ENCODE results near the gene DHX16.

The DHX16 gene

GRCh38 chr6:30686908-30687658, 14.3 kb upstream of the DHX16 start:
- Histone ChIP-seq H3K36me3 (ENCODE audit: insufficient read depth, low read length) (peaks cover 24% of the 10 kb centered on the region; the same call in 1 of the 2 replicates), H3K9ac (ENCODE audit: low read depth, low read length) (peak overlapping the region; percentile 88), H3K4me3 (ENCODE audit: low read depth in 1 of 2, low read length in 2 of 2) (peak overlapping the region; percentile 65 to 68), H4K20me1 (ENCODE audit: insufficient read depth, low read length) (peaks cover 28% of the 10 kb centered on the region), H3K27me3 (ENCODE audit: insufficient read depth, low read length, poor library complexity) (no peaks in the 10 kb centered on the region), H3K9me3 (ENCODE audit: insufficient read depth, low read length, severe bottlenecking) (no peaks in the 10 kb centered on the region), H3K79me2 (ENCODE audit: insufficient read depth, low read length) (peaks cover 82% of the 10 kb centered on the region), H3K4me1 (ENCODE audit: insufficient read depth, low read length) (peaks cover 74% of the 10 kb centered on the region), H3K27ac (ENCODE audit: low read length) (peak overlapping the region; percentile 80), H3K4me2 (ENCODE audit: insufficient read depth, low read length) (peak overlapping the region; percentile 95), H2AFZ (ENCODE audit: low read depth, low read length) (peak overlapping the region; percentile 65)
- DNase-seq = peak; percentile 92
- ATAC-seq (ENCODE audit: insufficient read depth, low read depth) = peak; percentile 33
- TF ChIP-seq CTCF (IDR thresholded peaks at IDR 0.05; ENCODE audit: borderline replicate concordance, extremely low read depth, low read length, poor library complexity, severe bottlenecking) (no peak), EZH2 (IDR thresholded peaks at IDR 0.05; ENCODE audit: borderline replicate concordance, low read depth, low read length, severe bottlenecking) (no peak)

- Histone ChIP-seq H3K4me2 (ENCODE audit: insufficient read depth, low read length) (peak within 1 kb of the TSS; percentile 95), H3K4me3 (ENCODE audit: low read depth in 1 of 2, low read length in 2 of 2) (peak within 1 kb of the TSS; percentile 65 to 68), H2AFZ (ENCODE audit: low read depth, low read length) (peak within 1 kb of the TSS; percentile 65), H3K4me1 (ENCODE audit: insufficient read depth, low read length) (peaks cover 78% of the 10 kb centered on the region), H3K27ac (ENCODE audit: low read length) (peak within 1 kb of the TSS; percentile 94), H3K27me3 (ENCODE audit: insufficient read depth, low read length, poor library complexity) (no peaks in the 10 kb centered on the region), H3K9me3 (ENCODE audit: insufficient read depth, low read length, severe bottlenecking) (no peaks in the 10 kb centered on the region), H3K9ac (ENCODE audit: low read depth, low read length) (peak within 1 kb of the TSS; percentile 88), H3K79me2 (ENCODE audit: insufficient read depth, low read length) (peaks cover 90% of the 10 kb centered on the region), H3K36me3 (ENCODE audit: insufficient read depth, low read length) (peaks cover 33% of the 10 kb centered on the region), H4K20me1 (ENCODE audit: insufficient read depth, low read length) (peaks cover 33% of the 10 kb centered on the region)
- no peak for TF ChIP-seq EZH2 (IDR thresholded peaks at IDR 0.05; ENCODE audit: borderline replicate concordance, low read depth, low read length, severe bottlenecking)
- no peak for TF ChIP-seq CTCF (IDR thresholded peaks at IDR 0.05; ENCODE audit: borderline replicate concordance, extremely low read depth, low read length, poor library complexity, severe bottlenecking)
- DNase-seq (peak; percentile 85), ATAC-seq (ENCODE audit: insufficient read depth, low read depth) (peak; percentile 34)
Measured at GRCh38 chr6:30686009-30686907, 13.5 kb upstream of the DHX16 start, which contains the start of gene PPP1R18. TSS of gene PPP1R18 (minus strand) at chr6:30686645. CDS start at chr6:30686018, 627 bp downstream.

GRCh38 chr6:30685157-30686008, 12.6 kb upstream of the DHX16 start:
- Histone ChIP-seq H3K27ac (ENCODE audit: low read length) (peak overlapping the region; percentile 94), H3K4me2 (ENCODE audit: insufficient read depth, low read length) (peak overlapping the region; percentile 95), H3K4me3 (ENCODE audit: low read depth in 1 of 2, low read length in 2 of 2) (peak overlapping the region; percentile 65 to 68), H2AFZ (ENCODE audit: low read depth, low read length) (peak overlapping the region; percentile 35; the same call in 1 of the 2 replicates), H3K9me3 (ENCODE audit: insufficient read depth, low read length, severe bottlenecking) (no peaks in the 10 kb centered on the region), H3K79me2 (ENCODE audit: insufficient read depth, low read length) (peaks cover 95% of the 10 kb centered on the region), H4K20me1 (ENCODE audit: insufficient read depth, low read length) (peaks cover 38% of the 10 kb centered on the region), H3K36me3 (ENCODE audit: insufficient read depth, low read length) (peaks cover 38% of the 10 kb centered on the region), H3K9ac (ENCODE audit: low read depth, low read length) (peak overlapping the region; percentile 88), H3K4me1 (ENCODE audit: insufficient read depth, low read length) (peaks cover 80% of the 10 kb centered on the region), H3K27me3 (ENCODE audit: insufficient read depth, low read length, poor library complexity) (no peaks in the 10 kb centered on the region)
- DNase-seq (peak; percentile 47), ATAC-seq (ENCODE audit: insufficient read depth, low read depth) (no peak)
- TF ChIP-seq CTCF (IDR thresholded peaks at IDR 0.05; ENCODE audit: borderline replicate concordance, extremely low read depth, low read length, poor library complexity, severe bottlenecking) (peak; percentile 52), EZH2 (IDR thresholded peaks at IDR 0.05; ENCODE audit: borderline replicate concordance, low read depth, low read length, severe bottlenecking) (no peak)

All from DND-41 (cell line).